ENCODE data around the gene KPNA6. TPM values are rescaled to one million over a fixed set of nuclear protein-coding genes. Genes with fewer than 3 reads are reported as not detected.

The KPNA6 gene
- total and polyA plus RNA-seq, 9 of the 15 experiments (the other 6 are each of a cell fraction or from before 2014, with no cell fraction given): 20.1 to 54.6 (median 32.2) TPM

DNA sequence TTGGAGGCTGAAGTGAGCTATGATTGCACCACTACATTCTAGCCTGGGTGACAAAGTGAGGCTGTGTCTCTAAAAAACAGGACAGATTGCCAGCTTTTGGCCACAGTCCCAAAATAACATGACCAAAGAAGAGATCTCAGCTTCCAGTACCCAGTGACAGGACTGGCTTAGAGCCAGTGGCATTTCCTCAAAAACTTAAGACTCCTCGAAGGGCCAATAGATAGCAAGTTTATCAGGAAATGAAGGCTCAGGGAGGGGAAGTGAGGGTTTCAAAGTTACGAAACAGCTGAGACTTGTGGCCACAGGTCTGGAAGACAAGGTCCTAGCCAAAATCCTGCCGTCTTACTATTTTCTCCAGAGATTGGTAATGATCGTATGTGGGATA lies 41.4 kb upstream of the KPNA6 start (continued):
- TF ChIP-seq MLX (CRISPR knock-in tag; conservative IDR thresholded peaks at IDR 0.05): no peak
- TF ChIP-seq DPF2 (IDR thresholded peaks at IDR 0.05): peak; percentile 70
- TF ChIP-seq, protein P1, sequence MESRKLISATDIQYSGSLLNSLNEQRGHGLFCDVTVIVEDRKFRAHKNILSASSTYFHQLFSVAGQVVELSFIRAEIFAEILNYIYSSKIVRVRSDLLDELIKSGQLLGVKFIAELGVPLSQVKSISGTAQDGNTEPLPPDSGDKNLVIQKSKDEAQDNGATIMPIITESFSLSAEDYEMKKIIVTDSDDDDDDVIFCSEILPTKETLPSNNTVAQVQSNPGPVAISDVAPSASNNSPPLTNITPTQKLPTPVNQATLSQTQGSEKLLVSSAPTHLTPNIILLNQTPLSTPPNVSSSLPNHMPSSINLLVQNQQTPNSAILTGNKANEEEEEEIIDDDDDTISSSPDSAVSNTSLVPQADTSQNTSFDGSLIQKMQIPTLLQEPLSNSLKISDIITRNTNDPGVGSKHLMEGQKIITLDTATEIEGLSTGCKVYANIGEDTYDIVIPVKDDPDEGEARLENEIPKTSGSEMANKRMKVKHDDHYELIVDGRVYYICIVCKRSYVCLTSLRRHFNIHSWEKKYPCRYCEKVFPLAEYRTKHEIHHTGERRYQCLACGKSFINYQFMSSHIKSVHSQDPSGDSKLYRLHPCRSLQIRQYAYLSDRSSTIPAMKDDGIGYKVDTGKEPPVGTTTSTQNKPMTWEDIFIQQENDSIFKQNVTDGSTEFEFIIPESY (CRISPR knock-in tag; IDR thresholded peaks at IDR 0.05): no peak
- no peak for TF ChIP-seq KLF13 (tag; IDR thresholded peaks at IDR 0.05; ENCODE audit: borderline replicate concordance, low read depth)
- 0 out of 4 replicates have a peak, but pooled peaks of 1 of the 2 experiments have one; percentile 33 for TF ChIP-seq TBL1XR1 (IDR thresholded peaks at IDR 0.05; ENCODE audit: low read length in 2 of 2)
- TF ChIP-seq MYNN (IDR thresholded peaks at IDR 0.05): no peak; the same call in 1 of the 2 replicates
- TF ChIP-seq MYNN (CRISPR knock-in tag; IDR thresholded peaks at IDR 0.05): no peak
- TF ChIP-seq ZBTB5 (IDR thresholded peaks at IDR 0.05): no peak
- TF ChIP-seq, protein P2, sequence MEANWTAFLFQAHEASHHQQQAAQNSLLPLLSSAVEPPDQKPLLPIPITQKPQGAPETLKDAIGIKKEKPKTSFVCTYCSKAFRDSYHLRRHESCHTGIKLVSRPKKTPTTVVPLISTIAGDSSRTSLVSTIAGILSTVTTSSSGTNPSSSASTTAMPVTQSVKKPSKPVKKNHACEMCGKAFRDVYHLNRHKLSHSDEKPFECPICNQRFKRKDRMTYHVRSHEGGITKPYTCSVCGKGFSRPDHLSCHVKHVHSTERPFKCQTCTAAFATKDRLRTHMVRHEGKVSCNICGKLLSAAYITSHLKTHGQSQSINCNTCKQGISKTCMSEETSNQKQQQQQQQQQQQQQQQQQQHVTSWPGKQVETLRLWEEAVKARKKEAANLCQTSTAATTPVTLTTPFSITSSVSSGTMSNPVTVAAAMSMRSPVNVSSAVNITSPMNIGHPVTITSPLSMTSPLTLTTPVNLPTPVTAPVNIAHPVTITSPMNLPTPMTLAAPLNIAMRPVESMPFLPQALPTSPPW (CRISPR knock-in tag; IDR thresholded peaks at IDR 0.05): peak; percentile 59; the same call in 1 of the 2 replicates
- no peak for TF ChIP-seq ARID4B (CRISPR knock-in tag; IDR thresholded peaks at IDR 0.05)
- no peak for TF ChIP-seq TARDBP (IDR thresholded peaks at IDR 0.05)
- no peak for TF ChIP-seq TAL1 (IDR thresholded peaks at IDR 0.05)
- no peak for TF ChIP-seq KAT7 (CRISPR knock-in tag; IDR thresholded peaks at IDR 0.05; ENCODE audit: borderline replicate concordance)
- TF ChIP-seq ZC3H8 (IDR thresholded peaks at IDR 0.05): no peak
- TF ChIP-seq, protein P3, sequence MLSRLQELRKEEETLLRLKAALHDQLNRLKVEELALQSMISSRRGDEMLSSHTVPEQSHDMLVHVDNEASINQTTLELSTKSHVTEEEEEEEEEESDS (CRISPR knock-in tag; IDR thresholded peaks at IDR 0.05): no peak
